ENCODE results near the gene SRGN. TPM values are rescaled to one million over a fixed set of nuclear protein-coding genes. Genes with fewer than 3 reads are reported as not detected.
A peak's percentile ranks its signal among the peaks of the same experiment; 100 is the strongest.

Gene SRGN
- total RNA-seq, 1 experiment from 2014 or later = not detected

DNA sequence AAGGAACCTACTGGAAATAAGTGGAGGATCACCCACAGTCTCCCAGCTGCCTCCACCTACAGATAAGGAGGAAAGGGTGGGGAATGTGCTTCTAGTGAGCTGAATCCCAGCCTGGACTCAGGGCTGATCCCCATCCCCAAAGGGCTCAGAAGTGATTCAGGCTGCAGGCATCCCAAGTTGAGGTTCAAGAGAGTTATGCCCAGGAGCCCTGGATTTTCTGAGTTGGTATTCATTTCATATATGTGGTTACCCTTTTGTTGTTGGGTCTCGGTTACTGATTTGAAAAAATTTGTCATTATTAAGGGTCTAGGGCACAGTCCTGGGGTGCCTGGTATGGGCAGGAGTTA lies 30.0 kb upstream of the SRGN start:
- no peak for DNase-seq
- H3K36me3 ChIP-seq (ENCODE audit: control insufficient read depth, insufficient read depth, low read length) = no peaks in the 10 kb centered on the region
- intact Hi-C loops (cut with micrococcal nuclease; ENCODE audit: unreplicated experiment) = no loop called here
- Mint-ChIP-seq H3K36me3 (ENCODE audit: insufficient read depth, unreplicated experiment) (no peaks in the 10 kb centered on the region), H3K27me3 (ENCODE audit: insufficient read depth, unreplicated experiment) (no peaks in the 10 kb centered on the region), H3K4me1 (ENCODE audit: low read depth, unreplicated experiment) (no peaks in the 10 kb centered on the region), H3K27ac (ENCODE audit: unreplicated experiment) (no peak overlapping the region), H3K4me3 (ENCODE audit: unreplicated experiment) (no peak overlapping the region), H3K9me3 (ENCODE audit: unreplicated experiment) (no peaks in the 10 kb centered on the region)
- ChIA-PET CTCF (no interaction called here), POLR2A (no interaction called here)
- H3K9me3 ChIP-seq = no peaks in the 10 kb centered on the region
- TF ChIP-seq, protein P1, sequence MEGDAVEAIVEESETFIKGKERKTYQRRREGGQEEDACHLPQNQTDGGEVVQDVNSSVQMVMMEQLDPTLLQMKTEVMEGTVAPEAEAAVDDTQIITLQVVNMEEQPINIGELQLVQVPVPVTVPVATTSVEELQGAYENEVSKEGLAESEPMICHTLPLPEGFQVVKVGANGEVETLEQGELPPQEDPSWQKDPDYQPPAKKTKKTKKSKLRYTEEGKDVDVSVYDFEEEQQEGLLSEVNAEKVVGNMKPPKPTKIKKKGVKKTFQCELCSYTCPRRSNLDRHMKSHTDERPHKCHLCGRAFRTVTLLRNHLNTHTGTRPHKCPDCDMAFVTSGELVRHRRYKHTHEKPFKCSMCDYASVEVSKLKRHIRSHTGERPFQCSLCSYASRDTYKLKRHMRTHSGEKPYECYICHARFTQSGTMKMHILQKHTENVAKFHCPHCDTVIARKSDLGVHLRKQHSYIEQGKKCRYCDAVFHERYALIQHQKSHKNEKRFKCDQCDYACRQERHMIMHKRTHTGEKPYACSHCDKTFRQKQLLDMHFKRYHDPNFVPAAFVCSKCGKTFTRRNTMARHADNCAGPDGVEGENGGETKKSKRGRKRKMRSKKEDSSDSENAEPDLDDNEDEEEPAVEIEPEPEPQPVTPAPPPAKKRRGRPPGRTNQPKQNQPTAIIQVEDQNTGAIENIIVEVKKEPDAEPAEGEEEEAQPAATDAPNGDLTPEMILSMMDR (IDR thresholded peaks at IDR 0.05; ENCODE audit: insufficient read depth in 1 of 2, low read depth in 1 of 2, low read length in 1 of 2, severe bottlenecking in 1 of 2, unreplicated experiment in 1 of 2) = no peak
- no TSS peak for BruUV-seq (replicated peaks)
- H3K27me3 ChIP-seq (replicated peaks; ENCODE audit: control insufficient read depth, insufficient read depth, low read length) = no peaks in the 10 kb centered on the region
- no peak overlapping the region for H3K4me3 ChIP-seq (ENCODE audit: low read depth, low read length)
- H3K4me1 ChIP-seq = peaks cover 6% of the 10 kb centered on the region; the same call in 1 of the 2 replicates

GRCh38 chr10:69060127-69060798 lies 27.6 kb upstream of the SRGN start:
- Mint-ChIP-seq H3K9me3 (ENCODE audit: unreplicated experiment) (no peaks in the 10 kb centered on the region), H3K36me3 (ENCODE audit: insufficient read depth, unreplicated experiment) (no peaks in the 10 kb centered on the region), H3K4me3 (ENCODE audit: unreplicated experiment) (no peak overlapping the region), H3K27me3 (ENCODE audit: insufficient read depth, unreplicated experiment) (peaks cover 2% of the 10 kb centered on the region), H3K27ac (ENCODE audit: unreplicated experiment) (no peak overlapping the region), H3K4me1 (ENCODE audit: low read depth, unreplicated experiment) (no peaks in the 10 kb centered on the region)
- BruUV-seq (replicated peaks) = no TSS peak
- ChIA-PET POLR2A (interaction anchor here (0.6 to 0.7 kb wide), 2 partner anchors 460 to 515 kb away, joined by 5 to 7 read pairs; no protein-coding TSS in a partner anchor), CTCF (no interaction called here)
- peaks cover 6% of the 10 kb centered on the region; the same call in 1 of the 2 replicates for H3K4me1 ChIP-seq
- no peaks in the 10 kb centered on the region for H3K9me3 ChIP-seq
- intact Hi-C loops (cut with micrococcal nuclease; ENCODE audit: unreplicated experiment) = loop anchor here (5.0 kb wide), 1 partner anchor 62 kb away; the partner anchor contains the start of gene VPS26A
- no peaks in the 10 kb centered on the region for H3K36me3 ChIP-seq (ENCODE audit: control insufficient read depth, insufficient read depth, low read length)
- TF ChIP-seq, protein P1 (IDR thresholded peaks at IDR 0.05; ENCODE audit: insufficient read depth in 1 of 2, low read depth in 1 of 2, low read length in 1 of 2, severe bottlenecking in 1 of 2, unreplicated experiment in 1 of 2) = no peak
- DNase-seq = no peak
- no peaks in the 10 kb centered on the region for H3K27me3 ChIP-seq (replicated peaks; ENCODE audit: control insufficient read depth, insufficient read depth, low read length)
- no peak overlapping the region for H3K4me3 ChIP-seq (ENCODE audit: low read depth, low read length)

DNA sequence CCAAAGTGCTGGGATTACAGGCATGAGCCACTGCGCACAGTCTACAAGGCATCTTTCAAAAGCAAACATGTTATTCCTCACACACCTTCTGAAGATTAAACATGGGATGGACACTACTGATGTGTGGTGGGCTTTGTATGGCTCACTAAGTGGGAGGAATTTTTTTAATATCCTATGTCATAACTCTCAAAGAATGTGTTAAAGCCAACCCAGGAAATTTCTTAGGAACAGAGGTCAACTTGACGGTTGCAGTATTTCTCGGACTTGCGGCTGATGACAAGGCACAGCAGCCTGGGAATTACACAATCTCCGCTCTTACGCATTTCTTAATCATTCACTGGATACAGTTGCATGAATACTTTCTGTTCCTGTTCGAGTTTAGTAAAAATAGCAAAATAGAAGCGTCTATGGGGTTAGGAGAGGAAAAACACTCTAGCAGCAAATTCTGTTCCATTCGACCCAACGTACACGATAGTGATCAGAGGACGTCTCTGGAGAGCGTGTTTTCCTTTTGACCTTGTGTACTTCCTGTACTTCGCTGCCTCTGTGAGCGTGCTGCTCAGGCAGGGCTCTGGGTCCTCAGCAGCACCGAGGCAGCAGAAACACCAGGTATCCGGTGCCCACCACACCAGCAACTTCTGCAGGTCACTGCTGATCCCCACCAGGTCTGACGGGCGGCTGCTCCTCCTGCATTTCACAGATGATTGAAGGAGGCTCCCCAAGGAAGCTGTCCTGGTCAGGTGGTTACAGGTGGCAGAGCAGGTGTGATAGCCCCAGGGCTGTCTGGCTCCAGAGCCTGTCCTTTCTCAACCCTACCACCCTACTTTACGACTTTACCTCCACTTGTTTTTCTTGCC lies 26.4 kb upstream of the SRGN start:
- Mint-ChIP-seq H3K27me3 (ENCODE audit: insufficient read depth, unreplicated experiment) (peaks cover 5% of the 10 kb centered on the region), H3K4me1 (ENCODE audit: low read depth, unreplicated experiment) (no peaks in the 10 kb centered on the region), H3K9me3 (ENCODE audit: unreplicated experiment) (no peaks in the 10 kb centered on the region), H3K27ac (ENCODE audit: unreplicated experiment) (peak overlapping the region; percentile 34), H3K4me3 (ENCODE audit: unreplicated experiment) (peak overlapping the region; percentile 71), H3K36me3 (ENCODE audit: insufficient read depth, unreplicated experiment) (no peaks in the 10 kb centered on the region)
- peak; percentile 66 to 76 for DNase-seq
- POLR2A ChIA-PET = no interaction called here
- Histone ChIP-seq H3K4me1 (peaks cover 6% of the 10 kb centered on the region; the same call in 1 of the 2 replicates), H3K4me3 (ENCODE audit: low read depth, low read length) (peak overlapping the region; percentile 39), H3K36me3 (ENCODE audit: control insufficient read depth, insufficient read depth, low read length) (no peaks in the 10 kb centered on the region), H3K27me3 (replicated peaks; ENCODE audit: control insufficient read depth, insufficient read depth, low read length) (no peaks in the 10 kb centered on the region), H3K9me3 (no peaks in the 10 kb centered on the region)
- TF ChIP-seq, protein P1 (IDR thresholded peaks at IDR 0.05; ENCODE audit: insufficient read depth in 1 of 2, low read depth in 1 of 2, low read length in 1 of 2, severe bottlenecking in 1 of 2, unreplicated experiment in 1 of 2) = no peak
- intact Hi-C loops (cut with micrococcal nuclease; ENCODE audit: unreplicated experiment) = loop anchor here (1.0 to 5.0 kb wide), 3 partner anchors 32 to 73 kb away; partner anchors contain the start of genes KIFBP and VPS26A
- no TSS peak for BruUV-seq (replicated peaks)
- CTCF ChIA-PET = interaction anchor here (0.6 to 0.7 kb wide), 2 partner anchors 32 to 424 kb away, joined by 3 read pairs; no protein-coding TSS in a partner anchor

Data from Caco-2 (cell line).